ENCODE data around the gene ADAMTSL5.
"Not testable (repeated sequence)": the region's sequence is repeated elsewhere in the genome, so short reads cannot be mapped to it uniquely, and the experiment has no call there.

ADAMTSL5 gene

DNA sequence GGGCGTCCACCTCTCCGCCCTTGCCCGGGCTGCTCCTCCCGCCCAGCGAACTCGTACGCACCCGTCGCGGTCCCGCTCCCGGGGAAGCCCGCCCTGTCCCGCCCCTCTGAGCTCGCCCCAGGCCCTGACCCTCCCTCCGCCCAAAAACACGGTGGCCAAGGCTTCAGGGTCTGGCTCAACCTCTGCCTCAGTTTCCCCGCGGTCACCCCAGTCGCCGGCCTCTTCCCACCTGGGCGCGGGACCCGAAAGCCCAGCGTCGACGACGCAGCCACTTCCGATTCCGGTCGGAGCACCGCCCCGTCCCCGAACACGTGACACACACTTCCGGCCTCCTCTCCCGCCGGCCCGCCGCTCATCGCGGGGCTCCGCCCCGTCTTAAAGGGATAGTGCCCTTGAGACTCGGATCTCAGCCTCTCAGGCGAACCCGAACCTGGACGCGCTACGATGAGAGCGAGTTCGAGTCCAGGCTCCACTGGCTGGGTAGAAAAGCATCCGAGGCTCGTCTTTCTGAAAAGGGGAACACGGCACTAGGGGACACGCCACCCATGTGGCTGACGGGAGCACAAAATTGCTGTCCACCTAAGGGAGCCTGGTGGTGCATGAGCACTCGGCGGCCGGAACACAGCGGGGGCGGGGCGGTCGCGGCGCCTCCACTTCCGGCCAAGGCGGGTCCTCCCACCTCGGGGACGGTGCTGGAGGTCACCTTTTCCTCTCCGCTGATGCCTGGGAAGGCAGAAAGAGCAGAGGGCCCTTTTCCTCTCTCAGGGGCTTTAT is 33.7 kb downstream of the ADAMTSL5 start, which contains the start of gene C19orf25:
Gene C19orf25, minus strand, starts transcription at position 282 of the 774 bp plus-strand sequence. CDS start 312 bp downstream, outside the sequence.
- TF ChIP-seq POLR2A (IDR thresholded peaks at IDR 0.05; ENCODE audit: low read length): peak; percentile 77
- no peak for TF ChIP-seq GATA1 (IDR thresholded peaks at IDR 0.05; ENCODE audit: low read depth, low read length)
- peak; percentile 95 to 96 for DNase-seq

DNA sequence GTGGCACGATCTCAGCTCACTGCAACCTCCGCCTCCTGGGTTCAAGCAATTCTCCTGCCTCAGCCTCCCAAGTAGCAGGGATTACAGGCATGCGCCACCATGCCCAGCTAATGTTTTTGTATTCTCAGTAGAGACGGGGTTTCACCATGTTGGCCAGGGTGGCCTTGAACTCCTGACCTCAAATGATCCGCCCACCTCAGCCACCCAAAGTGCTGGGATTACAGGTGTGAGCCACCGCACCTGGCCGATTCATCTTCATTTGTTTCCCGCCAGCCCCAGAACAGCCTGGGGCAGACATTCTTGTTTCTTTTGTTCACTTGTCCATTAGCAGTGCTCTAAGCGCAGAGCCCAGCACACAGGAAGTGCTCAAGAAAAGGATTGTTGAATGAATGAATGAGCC is 35.8 kb downstream of the ADAMTSL5 start:
- DNase-seq: not testable (repeated sequence)

DNA sequence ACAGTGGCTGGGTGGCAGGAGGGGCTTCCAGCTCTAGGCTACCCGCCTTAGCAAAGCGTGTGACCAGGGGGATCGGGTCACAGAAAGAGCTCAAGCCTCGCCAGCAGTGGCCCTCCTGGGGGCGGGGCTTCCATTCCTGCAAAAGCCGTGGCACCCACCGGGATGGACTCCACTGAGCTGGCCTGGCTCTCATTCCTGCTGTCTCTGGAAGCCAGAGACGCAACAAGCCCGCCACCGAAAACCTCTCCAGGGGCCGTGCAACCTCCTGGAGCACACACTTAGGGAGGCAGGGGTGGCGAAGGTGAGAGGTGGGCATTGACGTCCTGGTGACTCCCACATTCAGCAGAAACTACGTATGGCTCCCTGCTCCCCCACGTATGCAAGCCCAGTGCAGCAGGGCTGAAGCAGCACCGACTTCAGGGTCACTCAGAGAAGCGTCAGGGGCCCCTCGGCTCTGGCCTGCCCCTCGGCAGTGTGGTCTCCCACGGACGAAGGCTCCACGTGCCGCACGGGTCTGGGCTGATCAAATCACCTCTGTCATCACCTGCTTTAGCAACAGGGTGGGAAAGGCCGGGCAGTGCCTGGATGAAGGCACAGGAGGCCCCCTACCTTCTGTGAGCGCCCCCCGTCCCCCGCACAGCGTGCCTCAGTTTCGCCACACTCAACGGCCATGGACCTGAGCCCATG is 36.9 kb downstream of the ADAMTSL5 start:
- DNase-seq: no peak
- TF ChIP-seq POLR2A (IDR thresholded peaks at IDR 0.05; ENCODE audit: low read length) (no peak), GATA1 (IDR thresholded peaks at IDR 0.05; ENCODE audit: low read depth, low read length) (no peak)

DNA sequence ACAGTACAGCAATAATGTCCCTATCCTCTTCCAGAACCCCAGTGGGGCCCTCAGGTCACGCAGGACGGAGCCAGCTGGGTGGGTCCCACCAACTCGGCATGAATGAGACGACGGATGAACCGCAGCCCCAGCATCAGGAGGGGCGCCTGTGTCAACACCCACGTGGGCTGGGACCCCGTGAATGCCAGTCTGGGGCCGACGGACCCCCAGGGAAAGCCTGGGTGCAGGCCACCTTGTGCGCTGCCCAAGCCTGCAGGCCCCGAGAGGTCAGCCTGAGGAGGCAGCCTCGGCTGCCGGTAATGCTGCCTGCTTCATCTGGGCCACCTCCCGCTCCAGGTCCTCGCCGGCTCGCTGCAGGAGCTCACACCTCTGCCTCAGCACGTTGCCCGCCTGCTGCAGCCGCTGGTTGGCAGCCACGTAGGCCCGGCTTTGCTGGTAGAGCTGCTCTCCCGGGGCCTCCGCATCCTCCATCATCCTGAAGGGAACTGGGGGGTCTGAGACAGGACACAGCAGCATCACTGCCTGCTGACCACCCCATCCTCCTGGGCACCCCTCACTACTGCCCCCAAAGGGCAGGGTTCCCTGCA is 38.0 kb downstream of the ADAMTSL5 start:
- no peak for TF ChIP-seq POLR2A (IDR thresholded peaks at IDR 0.05; ENCODE audit: low read length)
- TF ChIP-seq GATA1 (IDR thresholded peaks at IDR 0.05; ENCODE audit: low read depth, low read length): no peak

DNA sequence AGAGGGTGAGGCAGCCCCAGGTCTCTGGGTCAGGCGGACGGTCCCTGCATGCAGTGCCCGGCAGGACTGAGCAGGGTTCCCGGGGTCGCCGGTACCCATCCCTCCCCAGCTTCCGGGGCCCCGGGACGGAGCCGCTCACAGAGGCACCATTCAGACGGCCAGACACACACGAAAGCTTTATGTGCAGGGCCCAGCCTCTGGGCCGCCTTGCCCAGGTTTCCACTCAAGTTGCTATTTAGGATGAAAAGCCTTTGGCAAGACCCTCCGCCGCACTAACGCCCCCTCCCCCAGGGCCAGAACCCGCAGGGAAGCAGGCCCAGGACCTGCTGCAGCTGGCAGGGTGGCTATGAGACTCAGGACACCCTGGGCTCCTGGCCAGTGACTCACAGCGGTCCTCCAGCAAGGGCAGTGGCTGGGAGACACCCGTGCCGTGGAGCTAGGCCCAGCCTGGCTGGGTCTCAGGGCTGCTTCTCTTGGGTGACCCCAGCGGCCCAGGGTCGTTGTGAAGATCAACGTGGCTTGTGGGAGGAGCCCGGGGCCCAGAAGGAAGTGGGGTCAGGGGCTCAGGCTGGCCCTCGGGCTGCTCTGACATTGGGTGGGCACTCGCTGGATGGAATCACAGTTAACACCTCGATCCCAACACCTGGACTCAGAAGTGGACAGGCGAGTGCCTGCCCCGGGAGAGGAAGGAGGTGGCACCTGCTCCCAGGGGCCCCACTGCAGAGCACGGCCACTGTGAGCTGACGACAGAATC is 38.6 kb downstream of the ADAMTSL5 start:
- no peak for TF ChIP-seq POLR2A (IDR thresholded peaks at IDR 0.05; ENCODE audit: low read length)
- TF ChIP-seq GATA1 (IDR thresholded peaks at IDR 0.05; ENCODE audit: low read depth, low read length): no peak

More for the DNA sequence above, 38.0 kb downstream of the ADAMTSL5 start:
- DNase-seq: no peak

DNA sequence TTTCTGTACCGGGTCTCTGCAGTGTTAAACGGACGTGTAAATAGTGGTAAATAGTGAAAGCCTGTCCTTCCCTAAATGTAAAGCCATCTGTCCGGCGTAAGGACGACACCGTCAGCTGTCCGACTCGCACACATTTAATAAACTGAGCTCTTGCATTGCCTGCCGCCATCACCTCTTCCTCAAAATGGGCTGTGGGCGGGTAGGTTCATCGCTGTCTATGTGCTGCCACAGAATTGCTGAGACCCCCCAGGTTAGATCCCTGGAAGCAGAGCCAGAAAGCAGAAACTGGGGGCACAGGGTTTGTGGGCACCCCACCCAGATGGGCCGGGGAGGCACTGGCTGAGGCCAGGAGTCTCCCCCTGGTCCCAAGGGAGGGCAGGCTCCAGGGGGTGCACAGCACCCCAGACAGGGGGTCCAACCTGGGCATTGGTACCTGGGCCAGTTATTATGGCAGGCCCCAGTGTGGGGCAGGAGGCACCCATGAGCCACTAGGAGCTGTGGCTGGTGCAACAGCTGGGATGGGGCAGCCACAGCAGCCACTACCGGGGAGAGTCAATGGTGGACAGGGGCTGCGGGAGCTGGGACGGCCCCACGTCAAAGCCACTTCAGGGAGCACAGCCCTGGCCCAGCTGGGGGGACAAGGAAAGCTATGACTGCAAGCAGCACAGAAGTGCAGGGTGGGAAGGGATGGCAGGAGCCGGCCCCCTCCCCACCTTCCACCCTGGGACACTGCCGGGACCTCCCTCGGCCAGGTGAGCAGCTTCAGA is 39.6 kb downstream of the ADAMTSL5 start:
- DNase-seq: no peak
- TF ChIP-seq POLR2A (IDR thresholded peaks at IDR 0.05; ENCODE audit: low read length): no peak
- no peak for TF ChIP-seq GATA1 (IDR thresholded peaks at IDR 0.05; ENCODE audit: low read depth, low read length)

More for the DNA sequence above, 38.6 kb downstream of the ADAMTSL5 start:
- DNase-seq: no peak

DNA sequence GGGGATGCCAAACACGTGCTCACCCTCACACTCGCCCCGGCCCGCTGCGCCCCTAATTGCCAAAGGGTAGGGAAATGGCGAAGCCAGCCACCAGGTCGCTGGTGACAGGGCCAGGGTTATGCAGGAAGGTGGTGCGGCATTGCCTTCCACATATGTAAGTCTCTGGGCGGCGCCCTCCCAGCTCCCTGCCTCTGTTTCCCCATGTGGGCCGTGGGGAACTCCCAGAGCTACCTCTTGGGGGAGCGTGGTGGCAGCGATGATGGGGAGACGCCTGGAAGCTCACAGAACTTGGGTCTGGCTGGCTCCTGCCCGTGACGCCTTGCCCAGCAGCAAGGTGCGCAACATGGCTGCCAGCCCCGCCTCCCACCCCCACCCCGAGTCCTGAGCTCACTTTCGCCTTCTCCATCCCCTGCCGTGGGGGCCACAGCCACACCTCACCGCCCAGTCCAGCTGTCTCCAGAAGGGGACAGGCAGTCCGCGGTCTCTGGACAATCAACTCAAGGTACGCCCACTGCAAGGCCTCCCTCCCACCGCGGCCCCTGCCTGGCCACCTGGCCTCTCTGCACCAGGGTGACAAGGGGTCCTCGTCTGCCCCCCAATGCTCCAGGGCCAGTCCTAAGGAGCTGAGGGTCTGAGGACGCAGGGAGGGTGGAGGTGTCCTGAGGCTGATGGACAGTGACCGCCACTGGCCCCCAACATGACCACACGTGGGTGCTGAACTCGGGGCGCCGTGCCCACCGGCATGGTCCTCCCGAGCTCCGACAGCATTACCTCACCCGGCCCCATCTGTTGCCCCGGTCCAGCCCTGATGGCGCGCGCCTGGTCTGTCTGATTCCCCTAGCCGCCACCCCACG is 40.4 kb downstream of the ADAMTSL5 start:
- no peak for TF ChIP-seq GATA1 (IDR thresholded peaks at IDR 0.05; ENCODE audit: low read depth, low read length)
- no peak for TF ChIP-seq POLR2A (IDR thresholded peaks at IDR 0.05; ENCODE audit: low read length)
- DNase-seq: no peak

DNA sequence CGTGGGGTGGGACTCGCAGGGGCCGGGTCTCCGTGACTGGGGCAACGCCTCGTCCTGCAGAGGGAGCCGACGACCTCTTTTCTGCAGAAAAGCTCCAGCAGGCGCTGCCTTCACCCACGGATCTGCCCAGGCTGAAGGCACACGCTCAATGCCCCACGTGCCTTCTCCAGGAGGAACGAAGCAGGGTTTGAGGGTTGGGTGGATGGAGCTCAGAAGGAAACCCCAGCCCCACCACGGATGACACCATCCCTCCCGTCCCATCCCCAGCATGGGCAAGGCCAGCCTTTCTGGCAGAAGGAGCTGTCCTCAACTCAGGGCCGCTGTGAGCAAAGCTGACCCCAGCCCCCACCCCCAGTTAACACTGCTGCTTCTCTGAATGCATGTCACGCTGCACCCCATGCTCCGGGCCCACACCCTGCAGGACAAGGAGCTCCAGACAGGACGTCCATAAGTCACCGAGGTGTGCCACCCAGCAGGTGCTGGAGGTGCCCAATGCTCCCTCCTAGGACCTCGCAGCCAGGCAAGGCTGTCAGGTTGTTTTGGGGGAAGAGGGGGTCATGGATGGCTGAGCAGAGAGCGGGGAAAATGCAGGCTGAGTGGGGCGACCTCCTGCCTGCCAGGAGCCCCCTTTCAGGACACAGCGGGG is 41.2 kb downstream of the ADAMTSL5 start:
- TF ChIP-seq GATA1 (IDR thresholded peaks at IDR 0.05; ENCODE audit: low read depth, low read length) (no peak), POLR2A (IDR thresholded peaks at IDR 0.05; ENCODE audit: low read length) (no peak)
- DNase-seq: no peak

DNA sequence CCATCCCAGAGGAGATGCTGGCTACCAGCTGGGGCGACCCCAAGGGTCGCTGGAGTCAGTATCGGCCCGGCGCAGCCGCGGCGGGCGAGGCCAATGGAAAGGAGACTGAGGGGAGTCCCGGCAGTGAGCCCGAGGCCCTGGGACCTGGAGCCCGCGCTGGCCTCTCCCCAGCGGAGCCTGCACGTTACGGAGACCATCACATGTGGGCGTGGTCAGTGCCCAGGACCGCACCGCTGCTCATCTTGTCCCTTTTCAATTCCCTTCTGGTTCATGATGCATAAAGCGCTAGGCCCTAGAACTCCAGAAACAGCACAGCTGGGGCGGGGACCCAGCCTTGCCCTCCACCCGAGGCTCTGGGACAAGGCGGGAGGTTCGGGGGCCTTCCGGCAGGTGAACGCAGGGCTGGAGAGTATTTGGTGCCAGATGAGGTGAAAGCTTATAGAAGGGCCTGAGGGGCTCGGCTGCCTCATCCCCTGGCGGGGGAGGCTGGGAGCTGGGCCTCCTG is 41.8 kb downstream of the ADAMTSL5 start:
- DNase-seq: no peak
- TF ChIP-seq GATA1 (IDR thresholded peaks at IDR 0.05; ENCODE audit: low read depth, low read length) (no peak), POLR2A (IDR thresholded peaks at IDR 0.05; ENCODE audit: low read length) (no peak)

DNA sequence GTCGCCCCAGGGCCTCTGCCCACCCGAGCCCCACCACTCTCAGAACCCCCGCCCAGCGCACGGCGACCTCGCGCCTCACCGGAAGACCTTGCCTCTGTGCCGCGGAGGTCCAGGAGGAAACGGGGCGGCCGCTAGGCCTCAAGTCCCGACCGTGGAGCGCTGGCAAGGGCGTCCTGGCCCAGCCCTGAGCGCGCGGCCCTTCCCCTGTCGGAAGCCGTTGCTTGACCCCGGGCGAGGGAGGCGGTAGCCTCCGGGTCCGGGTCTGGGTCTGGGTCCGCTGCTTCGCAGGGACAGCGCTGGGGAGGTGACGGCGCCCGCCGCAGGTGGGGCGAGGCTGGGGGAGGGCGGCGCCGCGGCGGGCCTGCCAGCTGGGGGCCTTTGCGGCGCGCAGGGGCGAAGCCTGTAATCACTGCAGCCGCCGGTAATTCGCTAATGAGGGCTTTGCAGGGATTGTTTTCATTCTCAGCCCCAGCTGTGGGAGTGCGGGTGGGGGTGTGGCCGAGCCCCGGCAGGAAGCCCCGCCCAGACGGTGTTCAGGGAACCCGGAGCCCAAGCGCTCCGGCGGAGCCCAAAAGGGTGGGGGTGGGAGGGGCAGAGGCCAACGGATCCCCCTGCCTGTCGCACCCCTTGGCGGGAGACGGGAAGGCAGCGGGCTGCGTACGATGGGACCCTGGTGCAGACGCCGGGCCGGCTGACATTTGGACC is 42.4 kb downstream of the ADAMTSL5 start:
- DNase-seq: no peak

DNA sequence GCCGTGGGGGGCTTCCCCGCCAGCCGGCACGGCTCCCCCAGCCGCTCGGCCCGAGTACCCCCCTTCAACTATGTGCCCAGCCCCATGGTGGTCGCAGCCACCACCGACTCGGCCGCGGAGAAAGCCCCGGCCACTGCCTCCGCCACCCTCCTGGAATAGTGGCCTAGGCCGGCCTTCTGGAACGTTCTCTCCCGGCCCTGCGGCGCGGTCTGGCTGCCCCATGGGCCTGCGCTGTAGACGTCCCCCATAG is 42.8 kb downstream of the ADAMTSL5 start:
- no peak for TF ChIP-seq GATA1 (IDR thresholded peaks at IDR 0.05; ENCODE audit: low read depth, low read length)
- TF ChIP-seq POLR2A (IDR thresholded peaks at IDR 0.05; ENCODE audit: low read length): no peak
- no peak for DNase-seq

More for the DNA sequence above, 42.4 kb downstream of the ADAMTSL5 start:
- TF ChIP-seq POLR2A (IDR thresholded peaks at IDR 0.05; ENCODE audit: low read length): no peak
- no peak for TF ChIP-seq GATA1 (IDR thresholded peaks at IDR 0.05; ENCODE audit: low read depth, low read length)
